ENCODE results near the gene DNAJC13.
"Not testable (repeated sequence)": the region's sequence is repeated elsewhere in the genome, so short reads cannot be mapped to it uniquely, and the experiment has no call there.

Gene DNAJC13

GRCh38 chr3:132416807-132417694, at the start of gene DNAJC13:
DNAJC13 (plus strand) TSS chr3:132417502; CDS start chr3:132434551, 17,049 bp downstream.
- DNase-seq: peak; percentile 80

- no peak for DNase-seq
Measured at GRCh38 chr3:132368515-132368914, 48.8 kb upstream of the DNAJC13 start.

GRCh38 chr3:132368962-132369361, 48.3 kb upstream of the DNAJC13 start:
- no peak for DNase-seq

GRCh38 chr3:132376945-132377354, 40.4 kb upstream of the DNAJC13 start:
- DNase-seq: not testable (repeated sequence)

GRCh38 chr3:132378048-132378762, 39.1 kb upstream of the DNAJC13 start:
- no peak for DNase-seq

- no peak for DNase-seq
Measured at GRCh38 chr3:132378846-132379245, 38.5 kb upstream of the DNAJC13 start.

GRCh38 chr3:132380920-132381319, 36.4 kb upstream of the DNAJC13 start:
- no peak for DNase-seq

GRCh38 chr3:132381348-132381944, 35.9 kb upstream of the DNAJC13 start:
- no peak for DNase-seq

GRCh38 chr3:132382267-132382666, 35.0 kb upstream of the DNAJC13 start:
- DNase-seq: no peak

- no peak for DNase-seq
Measured at GRCh38 chr3:132382688-132383194, 34.6 kb upstream of the DNAJC13 start.

GRCh38 chr3:132386259-132386658, 31.0 kb upstream of the DNAJC13 start:
- no peak for DNase-seq

- DNase-seq: not testable (repeated sequence)
Measured at GRCh38 chr3:132392675-132393074, 24.6 kb upstream of the DNAJC13 start.

- DNase-seq: no peak
Measured at GRCh38 chr3:132394320-132394719, 23.0 kb upstream of the DNAJC13 start.

GRCh38 chr3:132395126-132395525, 22.2 kb upstream of the DNAJC13 start:
- DNase-seq: no peak

- DNase-seq: no peak
Measured at GRCh38 chr3:132396255-132396654, 21.0 kb upstream of the DNAJC13 start.

GRCh38 chr3:132396776-132397175, 20.5 kb upstream of the DNAJC13 start:
- DNase-seq: not testable (repeated sequence)

- no peak for DNase-seq
Measured at GRCh38 chr3:132399054-132399929, 18.0 kb upstream of the DNAJC13 start.

GRCh38 chr3:132401255-132401654, 16.0 kb upstream of the DNAJC13 start:
- DNase-seq: no peak

- no peak for DNase-seq
Measured at GRCh38 chr3:132404276-132404675, 13.0 kb upstream of the DNAJC13 start.

GRCh38 chr3:132405188-132405587, 12.1 kb upstream of the DNAJC13 start:
- DNase-seq: no peak

GRCh38 chr3:132405609-132406299, 11.5 kb upstream of the DNAJC13 start:
- DNase-seq: no peak

- no peak for DNase-seq
Measured at GRCh38 chr3:132406587-132406986, 10.7 kb upstream of the DNAJC13 start.
